UCSD-AML1 (cell line): ENCODE results near the gene PAGE1.
"Not testable (repeated sequence)": the region's sequence is repeated elsewhere in the genome, so short reads cannot be mapped to it uniquely, and the experiment has no call there.

Experiments
- DNase-seq: peaks from one replicate; lab custom pipeline; 2025; ENCODE audit not compliant: unreplicated experiment; lab: John Stamatoyannopoulos, UW

The PAGE1 gene, protein sequence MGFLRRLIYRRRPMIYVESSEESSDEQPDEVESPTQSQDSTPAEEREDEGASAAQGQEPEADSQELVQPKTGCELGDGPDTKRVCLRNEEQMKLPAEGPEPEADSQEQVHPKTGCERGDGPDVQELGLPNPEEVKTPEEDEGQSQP

DNA sequence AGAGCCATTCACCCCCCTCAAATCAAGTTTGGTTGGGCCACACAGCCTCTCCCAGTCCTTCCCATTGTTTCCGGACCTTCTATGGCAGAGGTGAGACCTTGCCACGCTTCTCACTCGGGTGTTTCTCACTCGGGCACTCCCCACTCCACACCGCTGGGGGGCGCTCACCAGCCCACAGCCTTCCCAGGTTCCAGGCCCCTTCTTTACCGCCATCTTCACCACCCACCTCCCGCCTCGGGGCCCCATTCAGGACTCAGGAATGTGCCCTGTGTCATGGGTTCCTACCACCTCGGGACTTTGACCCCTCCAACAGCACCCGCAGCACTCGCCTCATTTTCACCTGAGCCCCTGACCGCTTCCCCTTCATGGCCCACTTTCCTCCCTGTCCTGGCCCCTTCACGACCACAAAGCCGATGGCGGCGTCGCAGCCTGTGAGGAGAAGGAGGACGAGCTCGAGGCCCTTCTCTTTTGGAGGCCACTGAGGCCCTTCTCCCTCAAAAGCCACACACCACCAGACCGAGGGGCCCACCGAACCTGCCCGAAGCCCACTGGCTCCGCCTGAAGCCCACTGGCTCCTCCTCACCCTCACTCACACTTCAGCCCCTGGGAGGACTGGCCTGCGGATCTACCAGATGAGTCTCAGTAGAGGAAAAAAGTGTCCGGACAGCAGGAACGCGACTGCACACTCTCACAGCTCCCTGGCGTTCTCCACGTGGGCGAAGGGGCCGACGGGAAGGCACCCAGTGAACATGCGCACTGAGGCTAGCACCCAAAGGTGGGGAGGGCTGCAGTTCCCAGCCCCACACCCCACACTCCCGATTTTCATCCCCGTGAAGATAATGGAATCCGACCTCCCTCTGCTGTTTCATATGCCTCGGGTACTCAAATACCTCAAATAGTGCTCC, at the start of gene PAGE1:
TSS of gene PAGE1 (minus strand) at position 709 of the 905 bp plus-strand sequence. CDS start 1,214 bp downstream, outside the sequence.
- DNase-seq: no peak

GRCh38 chrX:49741501-49741900, 45.7 kb upstream of the PAGE1 start:
- DNase-seq: not testable (repeated sequence)

- no peak for DNase-seq
These were observed 32.1 kb upstream of the PAGE1 start for GRCh38 chrX:49727847-49728246.

GRCh38 chrX:49726966-49727365, 31.2 kb upstream of the PAGE1 start:
- no peak for DNase-seq

DNA sequence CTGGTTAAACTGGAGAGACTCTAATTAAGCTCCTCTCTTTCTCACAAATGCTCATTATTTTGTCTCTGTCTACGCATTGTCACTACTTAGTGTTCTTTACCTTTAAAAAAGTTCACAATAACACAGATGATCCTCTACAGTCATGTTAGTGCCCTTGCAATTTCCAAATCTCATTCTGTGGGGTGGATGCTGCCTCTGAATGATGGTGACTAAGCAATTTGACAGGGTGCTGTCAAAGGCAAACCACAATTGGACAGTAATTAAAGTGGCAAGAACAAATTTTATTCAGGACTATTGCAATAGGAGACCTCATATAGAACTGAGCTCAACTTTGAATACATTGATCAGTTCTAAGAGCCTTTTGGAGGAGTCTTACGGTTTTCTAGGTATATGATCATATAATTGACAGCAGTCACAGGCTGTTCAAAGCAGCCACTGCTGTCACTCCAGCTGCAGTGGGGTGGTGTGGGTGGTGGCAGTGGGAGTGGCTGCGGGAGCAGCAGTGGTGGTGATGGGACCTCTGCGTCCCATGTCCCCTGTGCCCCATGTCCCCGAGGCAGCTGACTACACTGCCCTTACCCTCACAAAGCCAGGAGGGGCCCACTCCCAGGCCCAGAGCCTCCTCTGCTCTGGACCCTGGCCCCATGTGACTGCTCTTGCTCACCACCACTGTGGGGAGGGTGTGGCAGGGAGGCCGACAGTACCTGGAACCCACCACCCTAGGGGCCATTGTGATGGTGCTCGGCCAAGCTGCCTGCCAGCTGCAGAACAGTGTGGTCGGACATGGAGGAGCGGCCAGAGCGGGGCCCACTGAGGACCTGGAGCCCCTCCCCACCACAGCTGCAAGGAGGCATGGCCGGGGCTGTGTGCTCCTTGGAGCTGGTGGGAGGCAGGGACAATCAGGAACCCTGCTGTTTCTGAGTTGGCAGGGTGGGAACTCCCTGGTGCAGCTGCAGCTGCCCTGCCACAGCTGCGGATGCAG, 30.4 kb upstream of the PAGE1 start:
- DNase-seq: no peak

GRCh38 chrX:49725401-49725800, 29.6 kb upstream of the PAGE1 start:
- DNase-seq: no peak

DNA sequence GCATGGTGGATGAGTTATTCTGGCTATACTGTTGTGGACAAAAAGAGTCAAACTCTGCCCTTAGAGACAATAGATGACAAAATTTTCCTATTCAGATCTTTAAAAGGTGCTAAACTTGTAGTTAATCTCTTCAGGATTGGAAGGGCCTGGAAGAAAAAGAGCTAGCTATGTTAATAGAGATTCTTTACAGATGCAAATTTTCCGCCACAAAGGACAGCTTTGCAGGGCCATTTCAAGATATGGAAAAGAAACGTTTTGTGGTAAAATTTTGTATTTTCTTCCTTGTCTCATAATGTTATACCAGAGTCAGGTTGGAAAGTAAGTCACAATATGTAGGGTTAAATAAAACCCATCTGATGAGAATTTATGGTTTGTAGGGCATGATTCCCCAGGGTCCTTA, 24.3 kb upstream of the PAGE1 start:
- not testable (repeated sequence) for DNase-seq

GRCh38 chrX:49712577-49712976, 16.8 kb upstream of the PAGE1 start:
- DNase-seq: no peak

DNA sequence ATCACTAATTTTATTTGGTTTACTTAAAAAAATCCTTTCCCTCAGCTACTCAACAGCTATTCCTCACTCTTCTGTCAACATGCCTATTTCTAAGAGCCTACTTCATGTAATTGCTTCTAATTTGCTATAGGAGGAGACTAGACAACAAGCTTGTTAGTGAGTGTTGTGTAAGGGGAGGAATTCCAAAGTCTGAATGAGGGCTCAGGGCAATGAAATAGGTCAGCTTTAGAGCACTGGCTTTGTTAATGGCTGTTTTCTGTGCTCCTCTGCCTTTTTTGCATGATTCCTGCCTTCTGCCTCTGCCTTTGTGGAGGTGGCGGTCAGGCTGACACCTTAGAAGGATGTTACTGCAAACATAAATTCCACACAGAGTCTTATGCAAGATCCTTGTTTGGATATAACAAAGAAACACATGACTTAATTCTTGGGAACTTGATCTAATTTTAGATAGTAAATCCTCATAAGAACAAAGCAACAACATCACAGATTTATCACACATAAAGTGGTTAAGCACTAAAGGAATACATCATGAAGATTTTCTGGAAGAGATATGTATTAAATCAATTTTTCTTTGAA, 15.0 kb upstream of the PAGE1 start:
- no peak for DNase-seq

- no peak for DNase-seq
These were observed 9.1 kb upstream of the PAGE1 start for GRCh38 chrX:49704691-49705404.

DNA sequence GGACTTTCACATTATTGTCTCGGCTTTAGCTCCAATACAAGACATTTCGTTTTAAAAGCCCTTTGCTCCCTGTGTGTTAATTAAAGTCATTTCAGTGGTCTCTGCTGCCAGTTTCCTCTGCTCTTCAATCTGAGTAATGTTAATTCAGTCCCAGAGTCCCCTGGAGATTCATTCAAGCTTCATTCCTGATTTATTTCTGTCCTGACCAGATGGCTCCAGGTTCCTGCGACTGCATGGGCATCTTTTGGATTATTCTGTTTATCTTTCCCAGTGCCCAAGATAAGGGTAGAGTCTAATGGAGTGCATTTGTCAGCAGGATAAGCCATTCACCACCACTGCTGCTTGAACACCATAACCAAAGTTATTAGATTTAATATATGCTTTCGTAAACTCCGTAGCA, 6.1 kb upstream of the PAGE1 start:
- no peak for DNase-seq

DNA sequence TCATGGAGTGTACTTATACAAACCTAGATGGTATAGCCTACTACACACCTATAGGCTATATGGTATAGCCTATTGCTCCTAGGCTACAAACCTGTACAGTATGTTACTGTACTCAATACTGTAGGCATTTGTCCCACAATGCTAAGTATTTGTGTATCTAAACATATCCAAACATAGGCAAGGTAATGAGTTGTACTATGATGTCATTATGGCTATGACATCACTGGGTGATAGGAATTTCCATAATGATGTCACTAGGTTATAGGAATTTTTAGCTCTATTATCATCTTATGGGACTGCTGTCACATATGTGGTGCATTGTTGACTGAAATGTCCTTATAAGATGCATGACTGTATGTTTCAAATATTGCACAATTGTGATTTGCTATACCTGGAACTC, 5.5 kb upstream of the PAGE1 start:
- no peak for DNase-seq

GRCh38 chrX:49675075-49675719, 20.6 kb downstream of the PAGE1 start:
- no peak for DNase-seq

DNA sequence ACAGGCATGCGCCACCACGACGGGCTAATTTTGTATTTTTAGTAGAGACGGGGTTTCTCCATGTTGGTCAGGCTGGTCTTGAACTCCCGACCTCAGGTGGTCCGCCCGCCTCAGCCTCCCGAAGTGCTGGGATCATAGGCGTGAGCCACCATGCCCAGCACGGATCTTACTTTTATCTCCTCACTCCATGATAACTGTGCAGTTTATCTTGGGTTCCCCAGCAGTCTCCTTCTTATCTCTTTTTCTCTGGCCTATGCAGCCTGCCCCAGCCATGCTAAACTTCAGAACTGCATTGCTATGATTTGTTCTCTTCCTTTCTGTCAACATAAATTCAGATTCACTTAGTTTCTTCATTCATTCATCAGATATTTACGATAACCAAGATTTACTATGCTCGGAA, 22.4 kb downstream of the PAGE1 start:
- no peak for DNase-seq

- no peak for DNase-seq
These were observed 31.0 kb downstream of the PAGE1 start for GRCh38 chrX:49664824-49665223.

DNA sequence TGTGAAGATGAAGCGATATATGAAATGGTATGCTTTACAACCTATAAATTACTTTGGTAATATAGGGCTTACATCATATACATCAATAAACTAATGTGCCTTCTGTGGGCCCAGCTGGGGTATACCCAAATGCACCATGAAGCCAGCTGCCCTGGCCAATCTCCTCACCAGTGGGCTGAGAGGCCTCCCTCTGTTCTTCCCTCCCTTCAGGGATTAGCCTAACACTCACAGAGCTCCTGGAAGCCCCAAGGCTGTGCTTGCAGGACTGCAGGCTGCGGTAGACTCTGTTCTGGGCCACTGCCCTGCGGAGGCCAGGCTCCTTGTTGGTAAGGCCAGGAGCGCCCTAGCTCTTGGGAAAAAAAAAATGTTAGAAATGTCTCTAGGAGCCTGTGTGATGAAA, 33.9 kb downstream of the PAGE1 start:
- no peak for DNase-seq

DNA sequence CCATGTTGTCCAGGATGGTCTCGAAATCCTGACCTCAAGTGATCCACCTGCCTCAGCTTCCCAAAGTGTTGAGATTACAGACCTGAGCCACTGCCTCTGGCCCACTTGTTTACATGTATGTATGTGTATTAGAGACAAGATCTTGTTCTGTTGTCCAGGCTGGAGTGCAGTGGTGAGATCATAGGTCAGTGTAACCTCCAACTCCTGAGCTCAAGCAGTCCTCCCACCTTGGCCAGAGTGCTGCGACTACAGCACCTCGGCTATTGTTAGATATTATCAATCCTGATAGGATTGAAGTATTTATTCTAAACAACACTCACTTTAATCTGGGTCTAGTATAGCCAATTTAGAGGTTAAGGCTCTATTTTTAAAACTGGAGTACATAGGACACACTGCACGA, 36.0 kb downstream of the PAGE1 start:
- DNase-seq: no peak

DNA sequence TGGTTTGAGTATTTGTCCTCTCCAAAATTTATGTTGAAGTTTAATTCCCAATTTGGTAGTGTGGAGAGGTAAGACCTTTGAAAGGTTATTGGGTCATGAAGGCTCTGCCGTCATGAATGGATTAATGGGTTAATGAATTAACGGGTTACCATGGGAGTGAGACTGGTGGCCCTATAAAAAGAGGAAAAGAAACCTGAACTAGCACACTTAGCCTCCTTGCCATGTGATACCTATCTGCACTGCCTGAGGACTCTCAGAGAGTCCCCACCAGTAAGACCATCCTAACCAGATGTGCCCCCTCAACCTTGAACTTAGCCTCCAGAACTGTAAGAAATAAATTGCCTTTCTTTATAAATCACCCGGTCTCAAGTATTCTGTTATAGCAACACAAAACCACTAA, 39.3 kb downstream of the PAGE1 start:
- no peak for DNase-seq

DNA sequence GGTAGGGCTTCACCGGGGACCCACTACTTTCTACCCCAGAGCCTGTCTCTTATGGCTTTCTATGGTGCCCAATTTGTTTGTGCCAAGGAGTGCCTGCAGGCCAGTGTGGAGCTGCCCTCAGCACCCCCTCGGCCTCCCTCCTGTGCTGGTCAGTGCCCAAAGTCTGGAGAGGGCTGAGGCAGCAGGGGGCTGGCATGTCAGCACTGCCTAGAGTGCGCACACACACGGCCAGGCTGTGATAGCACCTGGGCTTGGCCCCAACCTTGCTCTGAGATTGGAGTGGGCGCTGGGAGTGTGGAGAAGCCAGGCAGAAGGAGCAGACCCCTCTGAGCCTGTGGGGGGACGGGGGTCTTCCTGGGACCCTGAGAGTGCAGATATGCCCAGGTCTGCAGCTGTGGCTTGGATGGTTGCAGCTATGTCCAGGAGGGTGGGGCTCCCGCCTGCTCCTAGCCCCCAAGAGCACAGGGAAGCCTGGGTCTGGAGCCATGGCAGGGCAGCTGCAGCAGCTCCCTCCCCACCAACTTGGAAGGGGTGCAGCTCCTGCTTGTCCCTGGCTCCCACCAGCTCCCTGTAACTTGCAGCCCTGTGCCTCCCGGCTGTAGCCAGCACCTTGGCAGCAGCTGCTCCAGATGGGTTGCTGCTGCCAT, 50.7 kb downstream of the PAGE1 start:
- no peak for DNase-seq
